WTC11 (cell line): ENCODE measurements around the gene CCL25. TPM values are rescaled to one million over a fixed set of nuclear protein-coding genes. Genes with fewer than 3 reads are reported as not detected.
A peak's percentile ranks its signal among the peaks of the same experiment; 100 is the strongest.

Source experiments
- ATAC-seq: fragments of 200-7000 bp; cut with Tn5 transposase; 2 replicates; pipeline ENCODE4 v1.10.0; 2021; ENCODE audit warnings: mild to moderate bottlenecking, moderate library complexity
- CTCF ChIA-PET: fragments of 300-600 bp; sonication (Branson Sonifier 250); formaldehyde crosslinking; loops from one replicate; lab custom pipeline; 2021; ENCODE audit warnings: antibody characterized with exemption; lab: Charles Lee
- POLR2A ChIA-PET: fragments of 350-600 bp; sonication (Branson Sonifier 250); formaldehyde crosslinking; loops from one replicate; lab custom pipeline; 2021; ENCODE audit warnings: antibody characterized with exemption; lab: Charles Lee
- DNase-seq: peaks from one replicate; pipeline ENCODE4 v3.0.0; 2021; ENCODE audit warnings: low spot score
- H3K27ac Mint-ChIP-seq: 2 replicates; pipeline ENCODE4 v1.8.0; 2021; ENCODE audit warnings: mixed read lengths
- H3K27me3 Mint-ChIP-seq: 2 replicates; pipeline ENCODE4 v1.8.0; 2021; ENCODE audit warnings: low read depth, mild to moderate bottlenecking, moderate library complexity, mixed read lengths
- H3K36me3 Mint-ChIP-seq: 2 replicates; pipeline ENCODE4 v1.8.0; 2021; ENCODE audit warnings: mixed read lengths
- H3K4me1 Mint-ChIP-seq: 2 replicates; pipeline ENCODE4 v1.8.0; 2022; ENCODE audit warnings: mixed read lengths
- H3K4me3 Mint-ChIP-seq: 2 replicates; pipeline ENCODE4 v1.8.0; 2021; ENCODE audit warnings: mild to moderate bottlenecking, moderate library complexity, mixed read lengths
- H3K9me3 Mint-ChIP-seq: 2 replicates; pipeline ENCODE4 v1.8.0; 2021; ENCODE audit warnings: mixed read lengths
- ATF2 ChIP-seq: sonication (generic); formaldehyde crosslinking; IDR thresholded peaks from 2 replicates; pipeline ENCODE4 v1.8.1; 2022; ENCODE audit warnings: low read depth, missing genetic modification reagents, borderline replicate concordance
- ATF6 ChIP-seq: sonication (generic); formaldehyde crosslinking; IDR thresholded peaks from 2 replicates; pipeline ENCODE4 v1.8.1; 2023; ENCODE audit warnings: mild to moderate bottlenecking, missing genetic modification reagents
- CREM ChIP-seq: sonication (generic); formaldehyde crosslinking; IDR thresholded peaks from 2 replicates; pipeline ENCODE4 v1.8.1; 2022; ENCODE audit warnings: mild to moderate bottlenecking, missing genetic modification reagents, moderate library complexity
- E2F4 ChIP-seq: sonication (generic); formaldehyde crosslinking; IDR thresholded peaks from 2 replicates; pipeline ENCODE4 v1.8.1; 2022; ENCODE audit warnings: low read depth, mild to moderate bottlenecking, moderate library complexity, missing genetic modification reagents, borderline replicate concordance
- ELF4 ChIP-seq: sonication (generic); formaldehyde crosslinking; IDR thresholded peaks from 2 replicates; pipeline ENCODE4 v1.8.1; 2022; ENCODE audit warnings: low read depth, mild to moderate bottlenecking, moderate library complexity, missing genetic modification reagents
- IRF2 ChIP-seq: sonication (generic); formaldehyde crosslinking; IDR thresholded peaks from 2 replicates; pipeline ENCODE4 v1.8.0; 2022; ENCODE audit warnings: low read depth, missing genetic modification reagents, borderline replicate concordance
- MAX ChIP-seq: sonication (generic); formaldehyde crosslinking; IDR thresholded peaks from 2 replicates; pipeline ENCODE4 v1.8.0; 2022; ENCODE audit warnings: mild to moderate bottlenecking, missing genetic modification reagents
- NR1H2 ChIP-seq: sonication (generic); formaldehyde crosslinking; IDR thresholded peaks from 2 replicates; pipeline ENCODE4 v1.9.0; 2021; ENCODE audit warnings: mild to moderate bottlenecking, moderate library complexity, missing genetic modification reagents
- STAT6 ChIP-seq: sonication (generic); formaldehyde crosslinking; conservative IDR thresholded peaks from 2 replicates; pipeline ENCODE4 v1.8.1; 2023; ENCODE audit warnings: mild to moderate bottlenecking, low read depth, missing genetic modification reagents, moderate library complexity
- TEAD1 ChIP-seq: sonication (generic); formaldehyde crosslinking; IDR thresholded peaks from 2 replicates; pipeline ENCODE4 v1.8.0; 2022; ENCODE audit warnings: mild to moderate bottlenecking, missing genetic modification reagents
- USF2 ChIP-seq: sonication (generic); formaldehyde crosslinking; IDR thresholded peaks from 2 replicates; pipeline ENCODE4 v1.8.1; 2023; ENCODE audit warnings: mild to moderate bottlenecking, missing genetic modification reagents, moderate library complexity
- ZMAT4 ChIP-seq: fragments of 250-450 bp; sonication (Bioruptor Pico); IDR thresholded peaks from 2 replicates; pipeline ENCODE4 v1.9.0; 2021; ENCODE audit warnings: mild to moderate bottlenecking
- ZNF512 ChIP-seq: sonication (generic); formaldehyde crosslinking; IDR thresholded peaks from 2 replicates; pipeline ENCODE4 v1.8.1; 2022; ENCODE audit warnings: missing genetic modification reagents, borderline replicate concordance
- total RNA-seq: library from RNA; stranded (reverse); gene quantifications from 3 replicates; pipeline ENCODE4 v1.2.3, GENCODE V29; 2021

Gene CCL25
- total RNA-seq, 1 experiment from 2014 or later: not detected

GRCh38 chr19:8034178-8034525 lies 18.4 kb upstream of the CCL25 start:
- POLR2A ChIA-PET: no interaction called here
- CTCF ChIA-PET: no interaction called here

GRCh38 chr19:8036434-8037099 lies 16.0 kb upstream of the CCL25 start:
- ATAC-seq (no peak), DNase-seq (no peak)
- H3K27ac Mint-ChIP-seq: no peak overlapping the region
- ChIA-PET CTCF (interaction anchor here (0.5 to 1.3 kb wide), 4 partner anchors 24 to 117 kb away, joined by 3 to 6 read pairs (median 5); no protein-coding TSS in a partner anchor), POLR2A (interaction anchor here (0.6 kb wide), 1 partner anchor 261 kb away, joined by 4 read pairs; no protein-coding TSS in a partner anchor)
- no peak for TF ChIP-seq MAX (CRISPR knock-in tag)
- 0 out of 2 replicates have a peak, but pooled peaks have one; percentile 17 for TF ChIP-seq ZNF512 (CRISPR knock-in tag)
- TF ChIP-seq E2F4 (CRISPR knock-in tag): no peak
- no peak for TF ChIP-seq ZMAT4 (CRISPR knock-in tag)
- no peak for TF ChIP-seq STAT6
- H3K36me3 Mint-ChIP-seq: no peaks in the 10 kb centered on the region
- H3K9me3 Mint-ChIP-seq: peaks cover 4% of the 10 kb centered on the region; the same call in 1 of the 2 replicates
- peaks cover 12% of the 10 kb centered on the region for H3K4me1 Mint-ChIP-seq
- peaks cover 13% of the 10 kb centered on the region for H3K27me3 Mint-ChIP-seq
- no peak overlapping the region for H3K4me3 Mint-ChIP-seq

More at GRCh38 chr19:8034178-8034525, 18.4 kb upstream of the CCL25 start:
- DNase-seq (no peak), ATAC-seq (no peak)
- H3K27ac Mint-ChIP-seq: no peak overlapping the region
- peaks cover 10% of the 10 kb centered on the region for H3K27me3 Mint-ChIP-seq
- TF ChIP-seq NR1H2 (CRISPR knock-in tag) (no peak), TEAD1 (no peak), IRF2 (CRISPR knock-in tag) (no peak), ATF6 (no peak), ELF4 (CRISPR knock-in tag) (no peak)
- no peaks in the 10 kb centered on the region for H3K36me3 Mint-ChIP-seq
- peaks cover 17% of the 10 kb centered on the region for H3K4me1 Mint-ChIP-seq
- H3K4me3 Mint-ChIP-seq: no peak overlapping the region
- peaks cover 4% of the 10 kb centered on the region; the same call in 1 of the 2 replicates for H3K9me3 Mint-ChIP-seq

GRCh38 chr19:8038815-8039214 lies 13.7 kb upstream of the CCL25 start:
- Mint-ChIP-seq H3K4me1 (0 out of 2 replicates have a peak, but pooled peaks cover 4% of the 10 kb centered on the region), H3K36me3 (no peaks in the 10 kb centered on the region), H3K9me3 (peaks cover 4% of the 10 kb centered on the region; the same call in 1 of the 2 replicates), H3K27me3 (peaks cover 13% of the 10 kb centered on the region), H3K27ac (no peak overlapping the region), H3K4me3 (no peak overlapping the region)
- DNase-seq (no peak), ATAC-seq (no peak)
- POLR2A ChIA-PET: interaction anchor here (0.7 kb wide), 1 partner anchor 140 kb away, joined by 3 read pairs; no protein-coding TSS in a partner anchor
- CTCF ChIA-PET: no interaction called here
- no peak for TF ChIP-seq CREM
- no peak for TF ChIP-seq USF2 (CRISPR knock-in tag)
- no peak for TF ChIP-seq ATF2 (CRISPR knock-in tag)
